SK-N-SH (cell line): ENCODE data around the gene LPAR1. TPM values are rescaled to one million over a fixed set of nuclear protein-coding genes. Genes with fewer than 3 reads are reported as not detected.

Source experiments
- CTCF ChIA-PET: fragments of 300-600, 350-600 bp; formaldehyde crosslinking; extraction: SDS; loops from one replicate; lab custom pipeline; 2021; lab: Yijun Ruan, JAX
- POLR2A ChIA-PET: fragments of 350-600 bp; sonication (Branson Sonifier 250); formaldehyde crosslinking; extraction: SDS; loops from one replicate; lab custom pipeline; 2020; ENCODE audit warnings: antibody characterized with exemption, inconsistent platforms; lab: Yijun Ruan, JAX
- DNase-seq: peaks from one replicate; pipeline ENCODE4 v3.0.0; 2012
- H2AFZ ChIP-seq: fragments of 200-600 bp; sonication (generic); 2 replicates; pipeline ENCODE4 v1.8.1; 2016; ENCODE audit warnings: antibody characterized with exemption, mild to moderate bottlenecking, low read depth
- H3F3A ChIP-seq: fragments of 200-600 bp; sonication (generic); replicated peaks from 2 replicates; pipeline ENCODE3; 2016; ENCODE audit warnings: antibody characterized with exemption, mild to moderate bottlenecking; ENCODE audit not compliant: insufficient read depth
- H3K27ac ChIP-seq, 2 experiments: fragments of 200-500 bp in 1 of 2; fragments of 200-600 bp in 1 of 2; sonication (Bioruptor generic) in 1 of 2; sonication (generic), shearing (Covaris generic) in 1 of 2; 2 replicates each; pipeline versions ENCODE4 v1.5.1 to v1.6.1; 2014 to 2016; ENCODE audit warnings: low read depth in 2 of 2, inconsistent platforms in 1 of 2, low read length in 1 of 2, mild to moderate bottlenecking in 1 of 2, mixed read lengths in 1 of 2
- H3K27me3 ChIP-seq: fragments of 200-600 bp; sonication (generic), shearing (Covaris generic); 2 replicates; pipeline ENCODE4 v1.6.1; 2016; ENCODE audit warnings: mixed run types; ENCODE audit not compliant: insufficient read depth
- H3K36me3 ChIP-seq, 2 experiments: fragments of 200-500 bp in 1 of 2; fragments of 200-600 bp in 1 of 2; sonication (Bioruptor generic) in 1 of 2; sonication (generic) in 1 of 2; replicated peaks in 1 of 2; 2 replicates each; pipeline versions ENCODE3 to v1.5.1; 2014 to 2016; ENCODE audit warnings: low read length in 1 of 2, mild to moderate bottlenecking in 1 of 2; ENCODE audit not compliant: insufficient read depth in 2 of 2, control insufficient read depth in 1 of 2
- H3K4me1 ChIP-seq, 2 experiments: fragments of 200-500 bp in 1 of 2; fragments of 200-600 bp in 1 of 2; sonication (Bioruptor generic) in 1 of 2; sonication (generic), shearing (Covaris generic) in 1 of 2; 2 replicates each; pipeline versions ENCODE4 v1.5.1 to v1.6.1; 2014 to 2016; ENCODE audit warnings: low read depth in 1 of 2, low read length in 1 of 2, mixed run types in 1 of 2; ENCODE audit not compliant: insufficient read depth in 2 of 2, control insufficient read depth in 1 of 2
- H3K4me2 ChIP-seq: fragments of 200-600 bp; sonication (generic), shearing (Covaris generic); 2 replicates; pipeline ENCODE4 v1.6.1; 2017; ENCODE audit warnings: mixed run types
- H3K4me3 ChIP-seq, 2 experiments: fragments of 200-500 bp in 1 of 2; fragments of 200-600 bp in 1 of 2; sonication (Bioruptor generic) in 1 of 2; sonication (generic), shearing (Covaris generic) in 1 of 2; 2 replicates each; pipeline versions ENCODE4 v1.5.1 to v1.8.1; 2014 to 2016; ENCODE audit warnings: low read depth in 2 of 2, inconsistent platforms in 1 of 2, low read length in 1 of 2, mild to moderate bottlenecking in 1 of 2, mixed read lengths in 1 of 2, moderate library complexity in 1 of 2
- H3K79me2 ChIP-seq: fragments of 200-600 bp; sonication (generic); 2 replicates; pipeline ENCODE4 v1.8.1; 2017; ENCODE audit warnings: mild to moderate bottlenecking; ENCODE audit not compliant: insufficient read depth
- H3K9ac ChIP-seq: fragments of 200-600 bp; sonication (generic); 2 replicates; pipeline ENCODE4 v1.6.1; 2017; ENCODE audit warnings: mixed run types
- H3K9me2 ChIP-seq: fragments of 200-600 bp; sonication (generic); 2 replicates; pipeline ENCODE4 v1.6.1; 2017; ENCODE audit warnings: mixed run types
- H3K9me3 ChIP-seq: fragments of 200-600 bp; sonication (generic); 2 replicates; pipeline ENCODE4 v1.6.1; 2017; ENCODE audit warnings: mixed run types, mild to moderate bottlenecking, moderate library complexity
- H4K20me1 ChIP-seq: fragments of 200-600 bp; sonication (generic); 2 replicates; pipeline ENCODE4 v1.6.1; 2017; ENCODE audit warnings: mild to moderate bottlenecking, mixed run types; ENCODE audit not compliant: insufficient read depth
- CTCF ChIP-seq: fragments of 200-600 bp; sonication (generic); IDR thresholded peaks from 2 replicates; pipeline ENCODE4 v1.6.1; 2017; ENCODE audit warnings: antibody characterized with exemption, mild to moderate bottlenecking, moderate library complexity
- ELF1 ChIP-seq: IDR thresholded peaks from 2 replicates; pipeline ENCODE4 v1.4.0; 2012
- EZH2phosphoT487 ChIP-seq: fragments of 200-600 bp; sonication (generic); IDR thresholded peaks from 2 replicates; pipeline ENCODE4 v1.6.1; 2017; ENCODE audit warnings: low read depth, mixed run types, mild to moderate bottlenecking, antibody characterized with exemption, moderate library complexity, borderline replicate concordance
- FOXM1 ChIP-seq: IDR thresholded peaks from 2 replicates; pipeline ENCODE4 v1.4.0; 2012; ENCODE audit warnings: low read depth, mild to moderate bottlenecking
- JUND ChIP-seq: IDR thresholded peaks from 2 replicates; pipeline ENCODE4 v1.4.0; 2012
- MXI1 ChIP-seq: IDR thresholded peaks from 2 replicates; pipeline ENCODE4 v1.6.1; 2012; ENCODE audit warnings: mild to moderate bottlenecking, low read depth, low read length, improper control_type of control experiment
- NRF1 ChIP-seq: IDR thresholded peaks from 2 replicates; pipeline ENCODE4 v1.6.1; 2012; ENCODE audit warnings: low read depth, mild to moderate bottlenecking, low read length
- POLR2AphosphoS5 ChIP-seq: IDR thresholded peaks from 2 replicates; pipeline ENCODE4 v1.6.1; 2012; ENCODE audit warnings: low read depth, low read length
- RCOR1 ChIP-seq: fragments of 150-350 bp; IDR thresholded peaks from 2 replicates; pipeline ENCODE4 v1.6.1; 2017; ENCODE audit warnings: antibody characterized with exemption, low read length
- RFX5 ChIP-seq: IDR thresholded peaks from 2 replicates; pipeline ENCODE4 v1.6.1; 2012; ENCODE audit warnings: mild to moderate bottlenecking, improper control_type of control experiment, low read length
- RXRA ChIP-seq: IDR thresholded peaks from 2 replicates; pipeline ENCODE4 v1.4.0; 2012; ENCODE audit warnings: low read depth, mild to moderate bottlenecking, borderline replicate concordance
- TAF1 ChIP-seq: IDR thresholded peaks from 2 replicates; pipeline ENCODE4 v1.6.1; 2012; ENCODE audit warnings: low read depth, mild to moderate bottlenecking, low read length, moderate library complexity, borderline replicate concordance
- TCF12 ChIP-seq: IDR thresholded peaks from 2 replicates; pipeline ENCODE4 v1.4.0; 2012
- TEAD4 ChIP-seq: IDR thresholded peaks from 2 replicates; pipeline ENCODE4 v1.4.0; 2012; ENCODE audit warnings: mild to moderate bottlenecking, borderline replicate concordance; ENCODE audit not compliant: insufficient read depth
- USF1 ChIP-seq: IDR thresholded peaks from 2 replicates; pipeline ENCODE4 v1.4.0; 2012; ENCODE audit warnings: low read depth, borderline replicate concordance
- YY1 ChIP-seq: IDR thresholded peaks from 2 replicates; pipeline ENCODE4 v1.4.0; 2012; ENCODE audit warnings: low read depth, mild to moderate bottlenecking
- ZBTB33 ChIP-seq: IDR thresholded peaks from 2 replicates; pipeline ENCODE4 v1.4.0; 2012; ENCODE audit warnings: low read depth, borderline replicate concordance
- WGBS: methylation state at CpG from one replicate; pipeline ENCODE4 v1.1.6; 2017; ENCODE audit warnings: low lambda C conversion rate; 5-methylcytosine and 5-hydroxymethylcytosine counted together
- polyA plus RNA-seq, 3 experiments: library from polyadenylated mRNA; depleted of rRNA; stranded (reverse); fragments of >200 nt; gene quantifications; 2 replicates each; pipeline ENCODE4 v1.2.3, GENCODE V29; 2012

LPAR1 gene
- polyA plus RNA-seq, 1 of the 3 experiments (the other 2 are of a cell fraction) = 9.4 TPM

GRCh38 chr9:111076519-111076918, 38.2 kb upstream of the LPAR1 start:
- TF ChIP-seq MXI1 = no peak
- no peak for TF ChIP-seq RXRA
- no peak for TF ChIP-seq RCOR1
- TF ChIP-seq FOXM1 = no peak
- no peak for TF ChIP-seq NRF1
- no peak for TF ChIP-seq JUND
- no peak for TF ChIP-seq CTCF
- TF ChIP-seq RFX5 = no peak
- TF ChIP-seq TCF12 = no peak

GRCh38 chr9:111076042-111076441, 37.8 kb upstream of the LPAR1 start:
- no peak overlapping the region for H3K27ac ChIP-seq
- no peaks in the 10 kb centered on the region for H3F3A ChIP-seq
- no peak for TF ChIP-seq YY1
- TF ChIP-seq USF1 = no peak
- no peak for TF ChIP-seq TAF1
- TF ChIP-seq POLR2AphosphoS5 = no peak
- TF ChIP-seq ZBTB33 = no peak
- no peak for TF ChIP-seq MXI1
- TF ChIP-seq JUND = no peak
- TF ChIP-seq ELF1 = no peak
- no peak for TF ChIP-seq TCF12
- TF ChIP-seq RCOR1 = no peak
- no peak for TF ChIP-seq EZH2phosphoT487
- no peak for TF ChIP-seq TEAD4
- no peak for TF ChIP-seq FOXM1
- TF ChIP-seq, all 33 proteins: peak for 0
- Histone ChIP-seq H3K27me3 (no peaks in the 10 kb centered on the region), H3K4me2 (no peak overlapping the region), H3K36me3 (no peaks in the 10 kb centered on the region), H3K9me3 (no peaks in the 10 kb centered on the region), H4K20me1 (no peaks in the 10 kb centered on the region), H3K9ac (no peak overlapping the region), H3K4me3 (no peak overlapping the region), H3K4me1 (no peaks in the 10 kb centered on the region), H2AFZ (no peak overlapping the region), H3K79me2 (no peaks in the 10 kb centered on the region), H3K9me2 (no peaks in the 10 kb centered on the region)
- WGBS = 82% methylated on average over 6 of the region's 6 CpGs
- CTCF ChIA-PET = no interaction called here
- POLR2A ChIA-PET = no interaction called here
- DNase-seq = no peak

More at GRCh38 chr9:111076519-111076918, 38.2 kb upstream of the LPAR1 start:
- CTCF ChIA-PET = no interaction called here
- H3F3A ChIP-seq = no peaks in the 10 kb centered on the region
- POLR2A ChIA-PET = no interaction called here
- no peak overlapping the region for H3K27ac ChIP-seq
- no peaks in the 10 kb centered on the region for H3K4me1 ChIP-seq
- WGBS = 88% methylated on average over 3 of the region's 3 CpGs
- H3K9me3 ChIP-seq = no peaks in the 10 kb centered on the region
- H4K20me1 ChIP-seq = no peaks in the 10 kb centered on the region
- no peak overlapping the region for H3K4me3 ChIP-seq
- H3K9me2 ChIP-seq = no peaks in the 10 kb centered on the region
- H2AFZ ChIP-seq = no peak overlapping the region
- H3K79me2 ChIP-seq = no peaks in the 10 kb centered on the region
- H3K27me3 ChIP-seq = no peaks in the 10 kb centered on the region
- no peak for DNase-seq
- H3K9ac ChIP-seq = no peak overlapping the region
- no peaks in the 10 kb centered on the region for H3K36me3 ChIP-seq
- no peak overlapping the region for H3K4me2 ChIP-seq
